ENCODE data around the gene ENPP3. TPM values are rescaled to one million over a fixed set of nuclear protein-coding genes. Genes with fewer than 3 reads are reported as not detected.
"Not testable (repeated sequence)": the region's sequence is repeated elsewhere in the genome, so short reads cannot be mapped to it uniquely, and the experiment has no call there.

Gene ENPP3
- total and polyA plus RNA-seq, 3 experiments from 2014 or later = 0.15 to 1.3 (median 1.2) TPM

DNA sequence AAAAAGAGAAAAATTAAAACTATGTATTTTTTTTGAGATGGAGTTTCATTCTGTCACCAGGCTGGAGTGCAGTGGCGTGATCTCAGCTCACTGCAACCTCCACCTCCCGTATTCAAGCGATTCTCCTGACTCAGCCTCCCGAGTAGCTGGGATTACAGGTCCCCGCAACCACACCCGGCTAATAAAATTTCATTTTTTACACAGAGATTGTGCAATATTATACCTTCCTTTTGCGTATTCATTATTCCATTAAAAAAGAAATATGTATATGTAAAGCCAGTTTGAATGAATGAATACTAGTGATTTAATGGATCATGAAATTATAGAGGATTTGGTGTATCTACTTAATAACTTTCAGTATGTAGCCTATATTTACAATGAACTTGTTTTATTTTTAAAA, 111.9 kb downstream of the ENPP3 start:
- ChIA-PET CTCF (no interaction called here), POLR2A (no interaction called here)
- Histone ChIP-seq H3K36me3 (ENCODE audit: insufficient read depth, low read length) (no peaks in the 10 kb centered on the region), H3K27me3 (ENCODE audit: insufficient read depth, low read length, poor library complexity, severe bottlenecking) (no peaks in the 10 kb centered on the region), H3K4me3 (ENCODE audit: low read length) (no peak overlapping the region), H3K27ac (ENCODE audit: low read depth, low read length) (no peak overlapping the region), H3K9me3 (ENCODE audit: low read length) (no peaks in the 10 kb centered on the region), H3K4me1 (ENCODE audit: insufficient read depth, low read length) (no peaks in the 10 kb centered on the region)
- Mint-ChIP-seq H3K36me3 (no peaks in the 10 kb centered on the region), H3K4me3 (no peak overlapping the region), H3K27me3 (peaks cover 4 to 16% of the 10 kb centered on the region in 2 donors), H3K4me1 (no peaks in the 10 kb centered on the region), H3K9me3 (no peaks in the 10 kb centered on the region), H3K27ac (no peak overlapping the region)
- DNase-seq = no peak

DNA sequence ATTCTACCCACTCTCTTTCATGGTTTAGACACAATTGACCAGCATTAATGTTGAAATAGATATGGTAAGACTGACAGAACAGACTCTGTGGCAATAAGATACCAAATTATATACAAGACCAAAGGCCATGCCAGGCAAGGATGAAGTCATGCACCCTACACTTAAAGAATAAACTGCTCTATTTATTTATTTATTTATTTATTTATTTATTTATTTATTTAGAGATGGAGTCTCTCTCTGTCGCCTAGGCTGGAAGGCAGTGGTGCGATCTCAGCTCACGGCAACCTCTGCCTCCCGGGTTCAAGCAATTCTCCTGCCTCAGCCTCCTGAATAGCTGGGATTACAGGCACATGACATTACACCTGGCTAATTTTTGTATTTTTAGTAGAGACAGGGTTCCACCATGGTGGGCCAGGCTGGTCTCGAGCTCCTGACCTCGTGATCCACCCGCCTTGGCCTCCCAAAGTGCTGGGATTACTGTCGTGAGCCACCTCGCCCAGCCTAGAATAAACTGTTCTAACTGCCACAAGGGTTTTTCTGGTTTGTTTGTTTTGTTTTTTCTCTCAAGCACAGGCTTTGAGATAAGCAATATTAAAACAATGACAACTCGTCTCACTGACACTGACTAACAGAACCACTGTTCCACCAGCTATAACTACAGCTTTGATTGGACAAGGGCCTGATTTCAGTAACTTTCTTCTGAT, 114.1 kb downstream of the ENPP3 start:
- H3K4me3 Mint-ChIP-seq; CTCF ChIA-PET; H3K9me3 Mint-ChIP-seq; H3K4me1 ChIP-seq (ENCODE audit: insufficient read depth, low read length); H3K9me3 ChIP-seq (ENCODE audit: low read length); H3K27me3 ChIP-seq (ENCODE audit: insufficient read depth, low read length, poor library complexity, severe bottlenecking); POLR2A ChIA-PET; H3K27ac ChIP-seq (ENCODE audit: low read depth, low read length); H3K36me3 ChIP-seq (ENCODE audit: insufficient read depth, low read length); H3K27ac Mint-ChIP-seq; H3K4me1 Mint-ChIP-seq; H3K36me3 Mint-ChIP-seq; DNase-seq; H3K4me3 ChIP-seq (ENCODE audit: low read length): not testable (repeated sequence)
- peaks cover 7 to 31% of the 10 kb centered on the region in 2 donors for H3K27me3 Mint-ChIP-seq

DNA sequence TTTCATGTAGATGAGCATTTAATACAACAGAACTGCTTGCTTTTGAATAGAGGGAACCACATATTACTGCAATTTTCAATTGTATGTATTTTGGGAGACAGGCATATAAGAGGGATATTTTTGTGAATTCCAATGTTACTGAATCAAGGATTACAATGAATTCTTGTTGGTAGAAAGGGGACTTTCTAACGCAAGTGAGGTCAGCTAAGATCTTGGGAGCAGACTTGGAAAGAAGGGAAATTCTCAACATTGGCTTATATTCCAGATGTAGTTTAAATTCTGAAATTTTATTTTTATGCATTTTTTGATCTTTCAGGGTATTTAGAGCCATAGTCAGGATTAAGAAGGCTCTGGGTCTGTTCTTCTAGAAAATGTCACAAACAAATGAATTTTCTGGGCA, 117.0 kb downstream of the ENPP3 start:
- Histone ChIP-seq H3K4me3 (ENCODE audit: low read length) (no peak overlapping the region), H3K4me1 (ENCODE audit: insufficient read depth, low read length) (no peaks in the 10 kb centered on the region), H3K36me3 (ENCODE audit: insufficient read depth, low read length) (no peaks in the 10 kb centered on the region), H3K27me3 (ENCODE audit: insufficient read depth, low read length, poor library complexity, severe bottlenecking) (no peaks in the 10 kb centered on the region), H3K9me3 (ENCODE audit: low read length) (no peaks in the 10 kb centered on the region), H3K27ac (ENCODE audit: low read depth, low read length) (no peak overlapping the region)
- Mint-ChIP-seq H3K4me1 (no peaks in the 10 kb centered on the region), H3K27ac (no peak overlapping the region), H3K9me3 (no peaks in the 10 kb centered on the region), H3K4me3 (no peak overlapping the region), H3K36me3 (no peaks in the 10 kb centered on the region), H3K27me3 (peaks cover 7 to 43% of the 10 kb centered on the region in 2 donors)
- POLR2A ChIA-PET = no interaction called here
- DNase-seq = no peak
- CTCF ChIA-PET = no interaction called here

DNA sequence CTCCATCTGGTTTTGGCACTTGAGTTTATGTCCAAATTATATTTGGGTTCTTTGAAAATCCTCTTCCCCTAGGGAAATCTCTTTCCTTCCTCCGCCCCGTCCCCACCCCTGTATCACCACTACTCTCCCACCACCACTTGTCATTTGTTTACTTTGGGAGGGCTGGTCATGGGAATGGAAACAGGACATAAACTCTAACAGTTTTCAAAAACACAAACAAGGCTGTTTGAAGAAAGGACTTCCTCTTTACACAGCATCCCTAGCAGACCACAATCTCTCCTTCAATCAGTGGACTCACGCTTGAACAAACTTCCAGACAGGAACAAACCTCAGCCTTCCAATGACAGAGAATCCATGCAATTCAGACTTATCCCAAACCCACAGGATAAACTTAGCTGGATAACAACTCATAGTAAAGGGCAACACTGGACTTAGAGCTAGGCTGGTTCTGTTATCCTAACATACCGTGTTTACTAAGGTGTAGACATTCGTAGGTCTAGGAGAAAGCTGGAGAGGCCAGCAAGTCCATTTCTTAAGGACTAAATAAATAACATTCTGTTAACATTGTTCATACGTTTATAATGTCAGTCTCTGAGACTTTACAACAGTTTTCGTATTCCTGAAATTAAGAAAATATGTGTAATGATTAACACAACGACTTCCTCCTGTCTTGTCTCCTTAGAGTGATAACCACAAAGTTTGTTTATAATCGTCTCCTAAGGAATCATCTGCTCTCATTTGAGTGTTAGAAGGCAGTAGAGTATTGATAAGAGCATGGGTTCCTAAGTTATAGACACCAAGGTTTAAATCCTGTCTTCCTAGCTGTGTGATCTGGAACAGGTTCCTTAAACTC, 117.8 kb downstream of the ENPP3 start:
- CTCF ChIA-PET = no interaction called here
- no peaks in the 10 kb centered on the region for H3K9me3 Mint-ChIP-seq
- POLR2A ChIA-PET = no interaction called here
- Histone ChIP-seq H3K27me3 (ENCODE audit: insufficient read depth, low read length, poor library complexity, severe bottlenecking) (no peaks in the 10 kb centered on the region), H3K9me3 (ENCODE audit: low read length) (no peaks in the 10 kb centered on the region), H3K4me3 (ENCODE audit: low read length) (no peak overlapping the region), H3K27ac (ENCODE audit: low read depth, low read length) (no peak overlapping the region), H3K4me1 (ENCODE audit: insufficient read depth, low read length) (no peaks in the 10 kb centered on the region), H3K36me3 (ENCODE audit: insufficient read depth, low read length) (no peaks in the 10 kb centered on the region)
- H3K4me3 Mint-ChIP-seq = no peak overlapping the region
- peaks cover 7 to 43% of the 10 kb centered on the region in 2 donors for H3K27me3 Mint-ChIP-seq
- H3K4me1 Mint-ChIP-seq = no peaks in the 10 kb centered on the region
- H3K36me3 Mint-ChIP-seq = no peaks in the 10 kb centered on the region
- DNase-seq = no peak
- H3K27ac Mint-ChIP-seq = no peak overlapping the region

DNA sequence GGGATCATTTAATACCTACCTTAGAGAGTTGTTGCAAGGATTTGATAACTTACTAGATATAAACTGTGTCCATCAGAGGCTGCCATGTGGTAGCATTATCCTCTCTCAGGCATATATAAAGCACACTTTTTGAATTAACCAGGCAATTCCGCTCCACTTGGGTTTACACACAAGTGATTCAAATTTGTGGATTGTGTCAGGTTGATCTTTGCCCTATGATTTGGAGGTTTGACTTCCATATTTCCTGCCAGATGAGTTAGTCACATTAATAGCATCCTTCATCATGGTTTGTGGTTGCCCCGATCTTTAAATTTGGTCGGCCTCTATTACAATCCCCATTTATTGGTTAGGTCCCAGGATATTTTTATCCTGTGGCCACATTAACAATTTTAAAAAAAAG, 118.5 kb downstream of the ENPP3 start:
- H3K4me3 Mint-ChIP-seq = no peak overlapping the region
- H3K4me3 ChIP-seq (ENCODE audit: low read length) = no peak overlapping the region
- DNase-seq = no peak

DNA sequence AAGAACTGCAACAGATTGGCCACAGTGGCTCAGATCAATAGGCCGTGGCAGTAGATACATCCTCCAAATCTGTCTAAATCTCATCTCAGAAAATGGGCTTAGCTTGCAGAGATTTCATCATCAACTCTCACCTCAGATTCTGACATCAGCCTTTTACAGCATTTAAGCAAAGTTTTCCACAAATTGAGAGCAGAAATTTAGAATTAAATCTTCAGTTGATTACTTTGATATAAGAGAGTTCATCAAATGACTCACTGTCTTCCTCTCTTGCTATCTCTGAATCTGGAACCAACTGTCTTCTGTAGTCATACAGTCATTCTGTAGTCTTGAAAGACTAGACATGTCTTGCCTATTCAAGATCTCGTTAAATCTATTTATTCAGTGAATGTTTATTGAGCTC, 118.9 kb downstream of the ENPP3 start:
- Mint-ChIP-seq H3K9me3 (no peaks in the 10 kb centered on the region), H3K4me3 (no peak overlapping the region), H3K27ac (no peak overlapping the region), H3K36me3 (no peaks in the 10 kb centered on the region), H3K27me3 (peaks cover 7 to 40% of the 10 kb centered on the region in 2 donors), H3K4me1 (no peaks in the 10 kb centered on the region)
- Histone ChIP-seq H3K4me1 (ENCODE audit: insufficient read depth, low read length) (no peaks in the 10 kb centered on the region), H3K27me3 (ENCODE audit: insufficient read depth, low read length, poor library complexity, severe bottlenecking) (no peaks in the 10 kb centered on the region), H3K27ac (ENCODE audit: low read depth, low read length) (no peak overlapping the region), H3K9me3 (ENCODE audit: low read length) (no peaks in the 10 kb centered on the region), H3K4me3 (ENCODE audit: low read length) (no peak overlapping the region), H3K36me3 (ENCODE audit: insufficient read depth, low read length) (no peaks in the 10 kb centered on the region)
- ChIA-PET CTCF (no interaction called here), POLR2A (no interaction called here)
- DNase-seq = no peak

More for the DNA sequence above, 118.5 kb downstream of the ENPP3 start:
- CTCF ChIA-PET = no interaction called here
- H3K27me3 Mint-ChIP-seq = peaks cover 7 to 43% of the 10 kb centered on the region in 2 donors
- H3K36me3 Mint-ChIP-seq = no peaks in the 10 kb centered on the region
- Histone ChIP-seq H3K4me1 (ENCODE audit: insufficient read depth, low read length) (no peaks in the 10 kb centered on the region), H3K27ac (ENCODE audit: low read depth, low read length) (no peak overlapping the region), H3K36me3 (ENCODE audit: insufficient read depth, low read length) (no peaks in the 10 kb centered on the region), H3K9me3 (ENCODE audit: low read length) (no peaks in the 10 kb centered on the region), H3K27me3 (ENCODE audit: insufficient read depth, low read length, poor library complexity, severe bottlenecking) (no peaks in the 10 kb centered on the region)
- POLR2A ChIA-PET = no interaction called here
- H3K4me1 Mint-ChIP-seq = no peaks in the 10 kb centered on the region
- no peak overlapping the region for H3K27ac Mint-ChIP-seq
- no peaks in the 10 kb centered on the region for H3K9me3 Mint-ChIP-seq

DNA sequence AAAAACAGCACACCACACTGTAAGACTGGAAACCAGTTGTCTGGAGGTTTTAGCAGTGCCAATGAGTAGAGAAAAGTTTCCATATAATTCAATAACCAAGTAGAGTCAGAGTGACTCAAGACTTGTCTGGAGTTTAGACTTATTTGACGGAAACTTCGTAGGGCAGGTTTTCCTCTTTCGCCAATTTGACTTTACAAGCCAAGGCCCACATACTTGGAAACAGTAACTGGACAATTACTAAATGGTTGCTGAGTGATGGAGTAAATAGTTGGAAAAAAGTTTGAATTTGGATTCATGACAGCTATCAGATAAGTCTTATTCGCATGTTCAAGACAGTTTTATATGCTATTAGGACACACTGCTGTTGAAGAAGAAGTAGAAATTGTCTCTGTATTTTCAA, 121.8 kb downstream of the ENPP3 start:
- CTCF ChIA-PET = no interaction called here

DNA sequence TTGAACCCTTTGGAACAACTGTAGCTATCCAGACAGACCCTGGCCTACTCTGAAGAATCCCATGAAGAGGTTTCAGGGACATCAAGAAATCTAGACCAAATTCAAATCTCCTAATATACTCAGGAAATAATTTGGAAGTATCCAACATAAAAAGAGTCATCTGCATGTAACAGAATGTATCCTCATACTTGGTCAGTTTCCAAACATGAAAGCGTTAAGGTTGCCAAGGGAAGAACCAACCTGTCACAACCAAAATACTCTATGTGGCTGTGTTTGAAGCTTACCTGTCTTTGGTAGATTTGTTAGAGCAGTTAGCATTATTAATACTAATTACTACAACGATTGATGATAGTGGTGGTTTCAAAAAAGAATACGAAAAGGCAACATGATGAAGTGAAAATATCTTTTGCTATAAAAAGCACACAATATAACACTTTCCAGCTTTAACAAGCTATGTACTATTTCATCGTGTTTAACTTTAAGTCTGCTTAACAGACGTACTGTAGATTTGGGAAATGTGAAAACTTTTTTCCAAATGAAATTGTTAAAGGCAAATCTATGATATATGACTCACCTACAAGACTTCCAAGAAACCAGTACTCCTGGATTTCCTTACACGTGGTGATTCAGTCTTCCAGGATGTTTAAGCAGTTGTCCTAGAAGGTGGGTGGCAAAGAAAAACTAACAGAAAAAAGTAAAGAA, 124.1 kb downstream of the ENPP3 start:
- Histone ChIP-seq H3K27ac (ENCODE audit: low read depth, low read length) (no peak overlapping the region), H3K27me3 (ENCODE audit: insufficient read depth, low read length, poor library complexity, severe bottlenecking) (no peaks in the 10 kb centered on the region), H3K9me3 (ENCODE audit: low read length) (no peaks in the 10 kb centered on the region), H3K4me1 (ENCODE audit: insufficient read depth, low read length) (no peaks in the 10 kb centered on the region), H3K36me3 (ENCODE audit: insufficient read depth, low read length) (no peaks in the 10 kb centered on the region), H3K4me3 (ENCODE audit: low read length) (no peak overlapping the region)
- ChIA-PET POLR2A (no interaction called here), CTCF (no interaction called here)
- Mint-ChIP-seq H3K4me3 (no peak overlapping the region), H3K9me3 (no peaks in the 10 kb centered on the region), H3K27me3 (peaks cover 2 to 26% of the 10 kb centered on the region in 2 donors), H3K27ac (no peak overlapping the region), H3K36me3 (no peaks in the 10 kb centered on the region), H3K4me1 (no peaks in the 10 kb centered on the region)
- no peak for DNase-seq

More for the DNA sequence above, 121.8 kb downstream of the ENPP3 start:
- Mint-ChIP-seq H3K27me3 (peaks cover 4 to 36% of the 10 kb centered on the region in 2 donors), H3K27ac (no peak overlapping the region), H3K4me3 (no peak overlapping the region), H3K9me3 (no peaks in the 10 kb centered on the region), H3K36me3 (no peaks in the 10 kb centered on the region), H3K4me1 (no peaks in the 10 kb centered on the region)
- Histone ChIP-seq H3K27me3 (ENCODE audit: insufficient read depth, low read length, poor library complexity, severe bottlenecking) (no peaks in the 10 kb centered on the region), H3K36me3 (ENCODE audit: insufficient read depth, low read length) (no peaks in the 10 kb centered on the region), H3K4me1 (ENCODE audit: insufficient read depth, low read length) (no peaks in the 10 kb centered on the region), H3K9me3 (ENCODE audit: low read length) (no peaks in the 10 kb centered on the region), H3K27ac (ENCODE audit: low read depth, low read length) (no peak overlapping the region), H3K4me3 (ENCODE audit: low read length) (no peak overlapping the region)
- POLR2A ChIA-PET = no interaction called here
- DNase-seq = no peak

Data from CD8-positive, alpha-beta memory T cell (primary cell).